Measurements from ENCODE around the gene SHISA9. TPM values are rescaled to one million over a fixed set of nuclear protein-coding genes. Genes with fewer than 3 reads are reported as not detected.

The SHISA9 gene
- total RNA-seq, 1 donor from 2014 or later, result not detected

DNA sequence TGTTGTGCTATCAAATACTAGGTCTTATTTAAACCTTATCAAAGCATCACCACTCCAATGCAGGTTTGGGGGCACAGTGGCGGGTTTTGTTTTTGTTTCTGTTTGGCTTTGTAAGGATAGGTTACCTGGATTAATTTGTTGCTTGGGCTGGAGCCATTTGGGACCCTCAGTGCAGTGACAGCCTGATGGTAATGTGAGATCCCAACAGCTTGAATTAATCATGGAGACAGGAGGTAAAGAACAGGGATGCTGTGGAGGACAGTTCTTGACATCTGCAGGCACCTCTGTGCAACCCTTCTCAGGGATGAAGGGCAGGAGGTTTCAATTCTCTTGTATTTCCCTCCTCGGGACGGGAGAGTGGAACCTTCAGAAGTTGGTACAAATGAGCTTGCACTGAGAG, 40.5 kb downstream of the SHISA9 start:
- H3K4me3 ChIP-seq, result no peak overlapping the region
- intact Hi-C loops (cut with DNase I), result no loop called here
- ATAC-seq, result no peak

DNA sequence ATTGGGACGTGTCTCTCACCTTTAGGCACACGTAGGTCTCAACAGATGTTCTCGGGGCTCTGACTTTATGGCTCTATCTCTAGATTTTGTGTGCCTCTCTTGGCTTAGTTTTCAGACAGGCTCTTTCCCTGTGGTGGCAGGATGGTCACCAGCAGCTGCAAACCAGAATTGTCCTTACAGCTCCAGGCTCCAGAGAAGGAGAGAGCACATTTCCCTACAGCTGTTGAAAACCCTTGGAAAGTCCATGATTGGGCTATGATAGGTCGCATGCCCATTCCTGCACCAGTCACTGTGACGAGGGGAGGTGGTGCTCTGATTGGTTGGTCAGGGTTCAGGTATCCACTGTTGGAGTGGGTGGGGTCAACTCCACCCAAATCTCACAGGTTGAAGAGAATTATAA, 41.5 kb downstream of the SHISA9 start:
- no peaks in the 10 kb centered on the region for H3K9me3 ChIP-seq
- no peaks in the 10 kb centered on the region for H3K4me1 ChIP-seq
- TF ChIP-seq, protein P1, sequence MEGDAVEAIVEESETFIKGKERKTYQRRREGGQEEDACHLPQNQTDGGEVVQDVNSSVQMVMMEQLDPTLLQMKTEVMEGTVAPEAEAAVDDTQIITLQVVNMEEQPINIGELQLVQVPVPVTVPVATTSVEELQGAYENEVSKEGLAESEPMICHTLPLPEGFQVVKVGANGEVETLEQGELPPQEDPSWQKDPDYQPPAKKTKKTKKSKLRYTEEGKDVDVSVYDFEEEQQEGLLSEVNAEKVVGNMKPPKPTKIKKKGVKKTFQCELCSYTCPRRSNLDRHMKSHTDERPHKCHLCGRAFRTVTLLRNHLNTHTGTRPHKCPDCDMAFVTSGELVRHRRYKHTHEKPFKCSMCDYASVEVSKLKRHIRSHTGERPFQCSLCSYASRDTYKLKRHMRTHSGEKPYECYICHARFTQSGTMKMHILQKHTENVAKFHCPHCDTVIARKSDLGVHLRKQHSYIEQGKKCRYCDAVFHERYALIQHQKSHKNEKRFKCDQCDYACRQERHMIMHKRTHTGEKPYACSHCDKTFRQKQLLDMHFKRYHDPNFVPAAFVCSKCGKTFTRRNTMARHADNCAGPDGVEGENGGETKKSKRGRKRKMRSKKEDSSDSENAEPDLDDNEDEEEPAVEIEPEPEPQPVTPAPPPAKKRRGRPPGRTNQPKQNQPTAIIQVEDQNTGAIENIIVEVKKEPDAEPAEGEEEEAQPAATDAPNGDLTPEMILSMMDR (IDR thresholded peaks at IDR 0.05), result no peak
- no peaks in the 10 kb centered on the region for H3K36me3 ChIP-seq
- no peak for ATAC-seq
- H3K27ac ChIP-seq, result no peak overlapping the region
- no peak overlapping the region for H3K4me3 ChIP-seq
- peaks cover 5% of the 10 kb centered on the region for H3K27me3 ChIP-seq
- intact Hi-C loops (cut with DNase I), result no loop called here
- no peak for DNase-seq

More for the DNA sequence above, 40.5 kb downstream of the SHISA9 start:
- no peaks in the 10 kb centered on the region for H3K9me3 ChIP-seq
- H3K27ac ChIP-seq, result no peak overlapping the region
- no peak for DNase-seq
- TF ChIP-seq, protein P1 (IDR thresholded peaks at IDR 0.05), result no peak
- no peaks in the 10 kb centered on the region for H3K36me3 ChIP-seq
- no peaks in the 10 kb centered on the region for H3K4me1 ChIP-seq
- H3K27me3 ChIP-seq, result peaks cover 5% of the 10 kb centered on the region

DNA sequence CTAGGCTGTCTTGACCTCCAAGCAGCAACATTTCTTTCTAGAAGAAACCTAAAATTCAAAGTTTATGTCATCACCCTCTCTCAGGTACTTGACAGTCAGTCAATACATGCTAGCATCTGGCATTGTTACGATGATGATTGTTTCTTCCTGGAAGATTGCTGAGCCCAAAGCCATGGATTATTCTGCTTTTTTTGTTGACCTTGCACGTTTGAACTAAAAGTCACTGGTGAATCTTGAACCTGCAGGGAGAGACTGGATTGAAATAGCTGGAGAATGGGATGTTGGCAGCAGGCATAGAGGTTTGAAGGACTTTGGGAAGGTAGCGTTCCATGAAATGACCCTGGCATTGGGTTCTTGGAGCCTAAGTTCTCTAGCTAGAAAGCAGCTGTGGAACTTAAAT, 42.9 kb downstream of the SHISA9 start:
- Histone ChIP-seq H3K4me1 (no peaks in the 10 kb centered on the region), H3K27ac (no peak overlapping the region), H3K9me3 (no peaks in the 10 kb centered on the region), H3K27me3 (peaks cover 5% of the 10 kb centered on the region), H3K36me3 (no peaks in the 10 kb centered on the region), H3K4me3 (no peak overlapping the region)
- TF ChIP-seq, protein P1 (IDR thresholded peaks at IDR 0.05), result no peak
- intact Hi-C loops (cut with DNase I), result no loop called here
- DNase-seq (no peak), ATAC-seq (no peak)

DNA sequence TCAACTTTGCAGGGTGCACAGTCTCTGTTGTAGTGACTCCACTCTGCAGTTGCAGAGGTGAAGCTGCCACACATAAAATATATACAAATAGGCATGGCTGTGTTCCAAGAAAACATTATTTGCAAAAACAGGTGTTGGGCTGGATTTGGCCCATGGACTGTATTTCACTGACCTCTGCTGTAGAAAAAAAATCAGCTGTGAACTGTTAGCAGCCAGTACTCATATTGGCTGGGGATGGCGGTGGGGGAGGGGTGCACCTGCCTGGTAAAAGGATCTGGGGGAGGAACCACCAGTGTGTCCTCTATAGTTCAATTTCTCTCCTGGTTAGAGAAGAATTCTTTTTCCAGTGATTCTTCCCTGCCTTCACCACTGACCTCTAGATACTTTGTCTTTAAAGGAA, 50.0 kb downstream of the SHISA9 start:
- ATAC-seq (no peak), DNase-seq (no peak)
- Histone ChIP-seq H3K4me1 (no peaks in the 10 kb centered on the region), H3K36me3 (no peaks in the 10 kb centered on the region), H3K27ac (no peak overlapping the region), H3K9me3 (no peaks in the 10 kb centered on the region), H3K4me3 (no peak overlapping the region), H3K27me3 (no peaks in the 10 kb centered on the region)
- intact Hi-C loops (cut with DNase I), result no loop called here
- TF ChIP-seq, protein P1 (IDR thresholded peaks at IDR 0.05), result no peak

DNA sequence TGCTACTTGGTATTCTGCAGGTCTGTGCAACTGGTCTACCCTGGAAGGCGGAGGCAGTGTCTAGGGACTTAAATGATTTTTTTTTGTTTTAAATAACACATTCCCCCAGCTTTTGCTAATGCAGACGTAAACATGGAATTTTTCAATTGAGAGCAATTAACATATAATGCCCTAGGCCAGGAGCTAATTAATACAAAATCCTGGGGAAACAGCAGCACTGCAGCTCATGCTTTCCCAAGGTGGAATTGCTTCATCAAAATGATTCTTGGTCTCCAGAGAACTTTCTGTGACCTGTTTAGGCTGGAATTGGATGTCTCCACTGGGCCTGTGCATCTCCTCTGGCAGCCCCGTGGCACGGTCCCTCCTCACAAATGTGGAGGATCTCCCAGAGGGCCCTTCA, 50.6 kb downstream of the SHISA9 start:
- no peak overlapping the region for H3K4me3 ChIP-seq
- intact Hi-C loops (cut with DNase I), result no loop called here
- no peak for ATAC-seq
- H3K36me3 ChIP-seq, result no peaks in the 10 kb centered on the region
- H3K27me3 ChIP-seq, result no peaks in the 10 kb centered on the region
- DNase-seq, result no peak
- H3K4me1 ChIP-seq, result no peaks in the 10 kb centered on the region
- TF ChIP-seq, protein P1 (IDR thresholded peaks at IDR 0.05), result no peak
- no peak overlapping the region for H3K27ac ChIP-seq
- no peaks in the 10 kb centered on the region for H3K9me3 ChIP-seq

DNA sequence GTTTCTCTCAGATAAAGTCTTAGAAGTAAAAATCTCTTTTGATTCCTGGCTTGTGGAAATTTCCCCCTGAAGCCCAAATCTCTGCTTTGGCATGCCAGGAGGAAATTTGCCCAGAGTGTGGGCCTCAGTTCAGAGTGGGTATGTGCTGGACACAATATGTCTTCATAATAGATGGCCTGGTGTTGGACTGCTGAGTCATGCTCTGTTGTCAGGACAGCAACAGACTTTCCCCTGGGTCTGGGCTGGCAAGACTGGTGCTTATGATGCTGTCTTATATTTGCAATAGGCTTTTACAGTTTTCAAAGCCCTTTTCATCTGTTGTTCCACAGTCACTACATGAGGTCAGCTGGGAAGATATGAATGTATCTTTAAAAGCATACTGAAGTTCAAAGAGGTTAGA, 57.0 kb downstream of the SHISA9 start:
- Histone ChIP-seq H3K4me3 (no peak overlapping the region), H3K4me1 (no peaks in the 10 kb centered on the region), H3K36me3 (no peaks in the 10 kb centered on the region), H3K9me3 (no peaks in the 10 kb centered on the region), H3K27ac (no peak overlapping the region), H3K27me3 (no peaks in the 10 kb centered on the region)
- intact Hi-C loops (cut with DNase I), result no loop called here
- DNase-seq (no peak), ATAC-seq (no peak)
- TF ChIP-seq, protein P1 (IDR thresholded peaks at IDR 0.05), result no peak

Data from upper lobe of right lung (tissue), 1 donor.